NK-92 (cell line): ENCODE results near the gene OFD1.
"Not testable (repeated sequence)": the region's sequence is repeated elsewhere in the genome, so short reads cannot be mapped to it uniquely, and the experiment has no call there.

Experiments used
- DNase-seq: peaks from one replicate; lab custom pipeline; 2025; ENCODE audit not compliant: unreplicated experiment; lab: John Stamatoyannopoulos, UW

Gene OFD1

GRCh38 chrX:13700380-13700779, 34.2 kb upstream of the OFD1 start:
- DNase-seq = no peak

- DNase-seq = no peak
These were observed 32.3 kb upstream of the OFD1 start for GRCh38 chrX:13702111-13702789.

DNA sequence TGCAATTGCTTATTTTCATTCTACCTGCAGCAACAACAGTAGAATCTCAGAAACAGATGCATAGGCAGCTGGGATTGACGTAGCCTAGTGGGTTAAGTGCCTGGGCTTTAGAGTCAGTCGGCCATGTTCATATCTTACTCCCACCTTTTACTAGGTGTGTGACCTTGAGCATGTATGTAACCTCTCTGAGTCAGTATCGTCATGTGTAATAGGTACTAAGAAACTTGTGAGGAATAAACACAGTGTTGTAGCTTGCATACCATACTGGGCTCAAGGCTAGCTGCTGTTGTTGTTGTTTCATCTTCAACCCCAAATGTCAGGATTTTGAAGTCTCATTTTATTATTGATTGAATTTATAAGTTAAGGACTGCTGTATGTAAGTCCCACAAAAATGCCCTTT, 31.4 kb upstream of the OFD1 start:
- DNase-seq = no peak

- DNase-seq = no peak
These were observed 31.0 kb upstream of the OFD1 start for GRCh38 chrX:13703589-13703988.

DNA sequence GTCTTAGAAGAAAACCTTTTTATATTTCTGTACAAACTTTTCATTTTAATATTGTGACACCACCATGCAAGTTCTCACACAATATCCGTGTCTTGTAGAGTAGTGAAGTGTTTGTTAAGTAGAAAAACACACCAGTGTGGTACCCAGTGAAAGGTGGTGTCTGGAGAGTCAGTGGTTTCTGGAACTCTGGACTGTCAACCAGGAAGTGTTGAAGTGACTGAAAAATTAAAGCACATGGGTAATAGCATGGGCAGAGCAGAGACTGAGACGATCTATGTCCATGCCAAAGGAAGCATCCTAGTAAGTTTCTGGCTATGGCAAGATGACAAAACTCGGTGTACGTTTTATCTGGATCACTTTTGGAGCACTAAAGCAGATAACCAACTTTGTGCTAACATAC, 23.4 kb upstream of the OFD1 start:
- DNase-seq = no peak

GRCh38 chrX:13716455-13716854, 18.1 kb upstream of the OFD1 start:
- no peak for DNase-seq

- DNase-seq = no peak
These were observed 17.6 kb upstream of the OFD1 start for GRCh38 chrX:13716905-13717304.

- no peak for DNase-seq
These were observed 16.7 kb upstream of the OFD1 start for GRCh38 chrX:13717700-13718472.

GRCh38 chrX:13719192-13719856, 15.2 kb upstream of the OFD1 start:
- DNase-seq = no peak

DNA sequence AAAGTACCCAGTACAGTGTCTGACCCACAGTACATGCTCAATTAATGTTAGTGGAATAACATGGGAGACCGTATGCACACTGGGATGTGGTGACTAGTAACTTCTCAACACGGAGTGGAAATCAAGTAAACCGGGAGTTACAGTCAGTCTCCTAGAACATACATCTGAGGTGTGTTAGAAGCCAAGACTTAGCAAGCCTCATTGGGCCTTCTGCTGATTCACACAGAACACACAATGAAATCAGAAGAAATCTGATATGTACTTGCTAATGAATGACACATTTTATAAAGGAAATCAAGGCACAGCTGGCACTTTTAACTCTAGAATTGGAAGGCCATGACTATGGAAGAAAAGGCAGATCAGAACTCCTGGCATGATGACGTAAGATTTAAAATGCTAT, 13.2 kb upstream of the OFD1 start:
- no peak for DNase-seq

DNA sequence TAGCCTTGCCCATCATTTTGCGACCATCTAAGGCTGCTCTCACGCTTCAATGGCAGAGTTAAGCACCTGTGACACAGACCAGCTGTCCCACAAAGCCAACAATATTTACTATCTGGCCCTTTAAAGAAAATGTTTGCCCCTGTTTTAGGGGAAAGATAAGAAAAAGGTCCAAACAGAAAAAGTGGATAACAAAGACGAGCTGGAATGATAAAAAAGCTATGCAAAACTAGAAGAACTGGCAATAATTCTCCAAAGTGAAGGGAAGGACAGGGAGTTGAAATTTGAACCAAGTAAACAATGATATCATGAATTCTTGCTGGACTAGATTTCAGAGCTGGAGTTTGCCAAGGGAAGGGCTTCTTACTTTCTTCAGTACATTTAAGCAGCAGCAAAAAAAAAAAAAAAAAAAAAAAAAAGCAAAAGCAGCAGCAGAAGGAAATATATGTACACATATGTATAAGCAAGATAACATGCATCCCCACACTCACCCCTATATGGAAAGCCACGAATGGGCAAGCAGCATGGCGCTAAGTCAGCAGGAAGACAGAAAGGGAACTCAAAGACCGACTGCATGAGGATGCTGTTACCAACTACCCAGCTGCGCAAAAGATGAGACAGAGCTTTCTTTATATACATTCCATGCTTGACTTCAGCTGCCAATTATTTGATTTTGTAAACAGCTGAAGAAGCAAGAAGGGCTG, 12.6 kb upstream of the OFD1 start:
- no peak for DNase-seq

- not testable (repeated sequence) for DNase-seq
These were observed 9.7 kb upstream of the OFD1 start for GRCh38 chrX:13724878-13725277.

DNA sequence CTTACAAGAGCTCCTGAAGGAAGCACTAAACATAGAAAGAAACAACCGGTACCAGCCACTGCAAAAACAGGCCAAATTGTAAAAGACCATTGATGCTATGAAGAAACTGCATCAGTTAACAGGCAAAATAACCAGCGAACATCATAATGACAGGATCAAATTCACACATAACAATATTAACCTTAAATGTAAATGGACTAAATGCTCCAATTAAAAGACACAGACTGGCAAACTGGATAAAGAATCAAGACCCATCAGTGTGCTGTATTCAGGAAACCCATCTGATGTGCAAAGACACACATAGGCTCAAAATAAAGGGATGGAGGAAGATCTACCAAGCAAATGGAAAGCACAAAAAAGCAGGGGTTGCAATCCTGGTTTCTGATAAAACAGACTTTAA, 8.0 kb upstream of the OFD1 start:
- DNase-seq = not testable (repeated sequence)

- not testable (repeated sequence) for DNase-seq
These were observed 4.0 kb upstream of the OFD1 start for GRCh38 chrX:13730523-13730922.

- no peak for DNase-seq
These were observed 2.1 kb upstream of the OFD1 start for GRCh38 chrX:13732246-13733067.

- no peak for DNase-seq
These were observed 1.0 kb upstream of the OFD1 start for GRCh38 chrX:13733506-13733905.

DNA sequence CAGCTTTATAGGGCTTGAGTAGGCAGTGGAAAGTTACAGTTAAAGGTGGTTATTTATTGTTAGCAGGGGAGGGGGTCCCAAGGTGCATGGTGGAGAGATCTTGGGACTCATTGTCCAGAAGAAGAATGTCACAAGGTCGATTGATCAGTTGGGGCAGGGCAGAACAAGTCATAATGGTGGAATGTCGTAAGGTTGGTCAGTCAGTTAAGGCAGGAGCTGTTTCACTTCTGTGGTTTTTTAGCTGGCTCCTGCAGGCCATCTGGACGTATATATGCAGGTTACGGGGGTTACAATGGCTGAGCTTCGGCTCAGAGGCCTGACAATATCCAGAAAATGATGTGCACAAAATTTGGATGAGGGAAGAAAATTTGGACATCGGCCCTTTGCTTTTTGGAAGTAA, 7.1 kb downstream of the OFD1 start:
- no peak for DNase-seq

DNA sequence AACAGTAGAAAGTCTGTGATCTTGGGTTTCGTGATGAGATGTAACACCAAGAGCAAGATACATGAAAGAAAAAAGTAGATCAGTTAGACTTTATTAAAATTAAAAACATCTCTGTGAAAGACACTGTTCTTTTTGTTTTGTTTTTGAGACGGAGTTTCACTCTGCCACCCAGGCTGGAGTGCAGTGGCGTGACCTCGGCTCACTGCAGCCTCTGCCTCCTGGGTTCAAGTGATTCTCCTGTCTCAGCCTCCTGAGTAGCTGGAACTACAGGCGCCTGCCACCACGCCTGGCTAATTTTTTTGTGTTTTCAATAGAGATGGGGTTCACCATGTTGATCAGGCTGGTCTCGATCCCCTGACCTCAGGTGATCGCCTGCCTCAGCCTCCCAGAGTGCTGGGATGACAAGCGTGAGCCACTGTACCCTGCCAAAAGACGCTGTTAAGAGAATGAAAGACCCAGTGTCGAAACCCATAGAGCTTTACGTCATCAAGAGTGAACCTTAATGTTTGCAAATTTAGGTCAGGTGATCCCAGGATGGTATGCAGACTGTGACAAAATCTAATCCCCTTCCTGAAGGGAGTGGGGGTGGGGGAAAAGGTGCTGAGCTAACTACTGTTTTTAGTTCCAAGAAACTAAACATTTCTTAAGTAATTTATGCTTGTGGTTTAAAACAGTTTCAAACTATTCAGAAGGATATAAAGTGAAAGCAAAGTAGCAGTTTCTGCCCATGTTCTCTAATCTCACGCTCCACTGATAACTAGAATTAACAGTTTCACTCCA, 8.0 kb downstream of the OFD1 start:
- DNase-seq = no peak

- DNase-seq = no peak
These were observed 13.3 kb downstream of the OFD1 start for GRCh38 chrX:13747836-13748235.

GRCh38 chrX:13748486-13748885, 13.9 kb downstream of the OFD1 start:
- DNase-seq = no peak
